Activated naive CD8-positive, alpha-beta T cell (primary cell): Measurements from ENCODE around the gene ADAMTS1.
"Not testable (repeated sequence)": the region's sequence is repeated elsewhere in the genome, so short reads cannot be mapped to it uniquely, and the experiment has no call there.

Experiments
- H3K27ac Mint-ChIP-seq: one replicate; pipeline ENCODE4 v1.8.0; 2021; ENCODE audit warnings: mixed read lengths
- H3K27me3 Mint-ChIP-seq: one replicate; pipeline ENCODE4 v1.8.0; 2021; ENCODE audit warnings: mixed read lengths
- H3K36me3 Mint-ChIP-seq: one replicate; pipeline ENCODE4 v1.8.0; 2021; ENCODE audit warnings: mixed read lengths
- H3K4me1 Mint-ChIP-seq: one replicate; pipeline ENCODE4 v1.8.0; 2021; ENCODE audit warnings: low read depth, mixed read lengths
- H3K4me3 Mint-ChIP-seq: one replicate; pipeline ENCODE4 v1.8.0; 2021; ENCODE audit warnings: mild to moderate bottlenecking, mixed read lengths
- H3K9me3 Mint-ChIP-seq: one replicate; pipeline ENCODE4 v1.8.0; 2021; ENCODE audit warnings: low read depth, mixed read lengths

ADAMTS1 gene

DNA sequence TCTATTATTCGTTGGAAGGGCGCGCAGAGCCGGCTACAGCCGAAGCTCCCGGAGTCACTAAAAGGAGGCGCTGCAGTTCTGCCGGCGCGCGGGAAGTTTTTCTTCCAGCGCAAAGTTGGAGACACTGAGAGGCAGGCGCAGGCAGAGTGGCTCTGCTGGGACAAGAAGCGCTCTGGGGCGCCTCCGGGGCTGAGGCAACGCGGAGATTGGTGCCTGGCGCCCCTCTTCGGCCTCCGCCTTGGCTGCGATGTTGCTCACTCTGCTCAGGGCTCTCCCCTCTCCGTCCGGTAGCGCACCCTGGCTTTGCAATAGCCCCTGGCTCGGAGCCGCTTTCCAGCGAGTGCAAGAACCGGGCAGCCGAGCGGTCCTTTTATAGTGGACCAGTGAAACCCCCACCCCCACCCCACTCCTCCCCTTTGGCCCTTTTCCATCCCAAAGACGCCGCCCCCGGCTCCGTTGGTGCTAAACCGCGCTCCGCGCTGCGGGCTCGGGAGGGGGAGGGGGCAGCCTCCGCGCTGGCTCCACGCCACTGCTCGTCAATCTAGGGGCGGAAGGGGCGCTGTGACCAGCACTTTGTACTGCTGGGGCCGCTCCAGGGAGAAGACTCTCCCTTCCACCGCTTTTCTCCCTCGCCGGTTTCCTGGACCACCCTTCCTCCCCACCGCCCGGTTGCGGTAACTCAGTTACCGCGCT, at the start of gene ADAMTS1:
Gene ADAMTS1, minus strand, starts transcription at position 344 of the 693 bp plus-strand sequence. CDS start 455 bp downstream, outside the sequence.
- H3K4me3 Mint-ChIP-seq: peak within 1 kb of the TSS; percentile 82
- H3K9me3 Mint-ChIP-seq: no peaks in the 10 kb centered on the region
- peaks cover 63% of the 10 kb centered on the region for H3K27me3 Mint-ChIP-seq
- no peak within 1 kb of the TSS for H3K27ac Mint-ChIP-seq
- no peaks in the 10 kb centered on the region for H3K36me3 Mint-ChIP-seq
- H3K4me1 Mint-ChIP-seq: peaks cover 26% of the 10 kb centered on the region

GRCh38 chr21:26892151-26892550, 46.9 kb upstream of the ADAMTS1 start:
- Mint-ChIP-seq H3K4me1 (no peaks in the 10 kb centered on the region), H3K4me3 (no peak overlapping the region), H3K27ac (no peak overlapping the region), H3K36me3 (no peaks in the 10 kb centered on the region), H3K27me3 (peaks cover 1% of the 10 kb centered on the region), H3K9me3 (no peaks in the 10 kb centered on the region)

DNA sequence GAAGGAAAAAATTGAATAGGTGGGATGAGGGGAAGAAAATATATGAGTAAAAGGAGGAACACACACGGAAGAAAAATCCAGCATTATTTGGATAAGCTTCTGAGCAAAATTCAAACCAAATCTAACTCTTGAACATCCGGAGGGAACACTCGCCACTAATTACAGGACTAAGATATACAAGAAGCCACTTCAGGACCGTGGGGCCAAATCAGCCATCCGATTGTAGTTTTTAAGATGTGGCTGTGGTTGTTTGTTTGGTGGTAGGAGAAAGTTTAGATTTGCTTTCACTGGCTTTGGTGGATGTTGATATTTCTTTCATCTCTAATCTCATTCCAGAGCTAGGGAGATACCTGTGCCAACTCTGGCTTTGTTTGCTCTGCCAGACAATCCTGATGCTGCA, 43.7 kb upstream of the ADAMTS1 start:
- Mint-ChIP-seq H3K4me1 (no peaks in the 10 kb centered on the region), H3K9me3 (no peaks in the 10 kb centered on the region), H3K27me3 (no peaks in the 10 kb centered on the region), H3K36me3 (no peaks in the 10 kb centered on the region), H3K4me3 (no peak overlapping the region), H3K27ac (no peak overlapping the region)

- H3K4me3 Mint-ChIP-seq: no peak overlapping the region
- no peaks in the 10 kb centered on the region for H3K36me3 Mint-ChIP-seq
- H3K4me1 Mint-ChIP-seq: no peaks in the 10 kb centered on the region
- H3K9me3 Mint-ChIP-seq: no peaks in the 10 kb centered on the region
- no peaks in the 10 kb centered on the region for H3K27me3 Mint-ChIP-seq
- H3K27ac Mint-ChIP-seq: no peak overlapping the region
These were observed 43.0 kb upstream of the ADAMTS1 start for GRCh38 chr21:26888256-26888655.

DNA sequence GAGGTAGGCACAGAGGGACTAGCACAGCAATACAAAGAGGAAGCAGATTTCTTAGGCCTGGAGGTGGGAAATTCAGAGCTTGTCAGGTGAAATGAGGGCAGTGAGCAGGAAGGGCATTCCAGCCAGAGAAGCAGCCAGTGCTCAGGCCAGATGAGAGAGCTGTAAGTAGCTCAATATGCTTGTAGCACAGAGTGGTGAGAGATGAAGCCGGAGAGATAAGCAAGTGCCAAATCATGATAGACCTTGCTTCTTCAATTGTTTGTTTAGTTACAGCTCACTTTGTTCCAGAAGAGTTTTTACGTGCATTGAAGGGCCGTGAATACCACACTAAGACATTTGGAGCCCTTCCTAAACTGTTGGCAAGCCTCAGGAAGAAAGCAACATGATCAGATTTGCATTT, 42.0 kb upstream of the ADAMTS1 start:
- H3K4me1 Mint-ChIP-seq: no peaks in the 10 kb centered on the region
- no peak overlapping the region for H3K4me3 Mint-ChIP-seq
- H3K27ac Mint-ChIP-seq: no peak overlapping the region
- H3K36me3 Mint-ChIP-seq: no peaks in the 10 kb centered on the region
- no peaks in the 10 kb centered on the region for H3K27me3 Mint-ChIP-seq
- no peaks in the 10 kb centered on the region for H3K9me3 Mint-ChIP-seq

GRCh38 chr21:26884436-26884835, 39.2 kb upstream of the ADAMTS1 start:
- no peaks in the 10 kb centered on the region for H3K36me3 Mint-ChIP-seq
- H3K4me1 Mint-ChIP-seq: no peaks in the 10 kb centered on the region
- H3K9me3 Mint-ChIP-seq: no peaks in the 10 kb centered on the region
- peaks cover 1% of the 10 kb centered on the region for H3K27me3 Mint-ChIP-seq
- no peak overlapping the region for H3K27ac Mint-ChIP-seq
- no peak overlapping the region for H3K4me3 Mint-ChIP-seq

DNA sequence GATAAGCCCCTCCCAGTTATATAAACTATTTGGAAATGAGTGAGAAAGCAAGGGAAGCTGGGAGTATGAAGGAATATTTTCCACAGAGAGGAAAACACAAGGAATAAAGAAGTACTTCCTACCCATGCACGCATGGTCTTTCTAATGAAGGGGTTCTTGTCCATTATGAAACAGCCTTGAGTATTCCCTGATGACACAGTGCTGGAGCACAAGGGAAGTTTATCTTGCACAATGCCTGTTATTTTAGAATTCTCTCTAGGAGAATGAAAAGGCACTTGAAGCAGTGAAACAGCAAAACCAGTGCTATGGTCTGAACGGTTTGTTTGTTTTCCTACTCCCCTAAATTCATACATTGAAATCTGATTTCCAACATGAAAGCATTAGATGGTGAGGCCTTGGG, 38.6 kb upstream of the ADAMTS1 start:
- Mint-ChIP-seq H3K27me3 (peaks cover 1% of the 10 kb centered on the region), H3K27ac (no peak overlapping the region), H3K4me1 (no peaks in the 10 kb centered on the region), H3K9me3 (no peaks in the 10 kb centered on the region), H3K4me3 (no peak overlapping the region), H3K36me3 (no peaks in the 10 kb centered on the region)

GRCh38 chr21:26881504-26882228, 36.5 kb upstream of the ADAMTS1 start:
- Mint-ChIP-seq H3K36me3 (no peaks in the 10 kb centered on the region), H3K27ac (no peak overlapping the region), H3K4me1 (no peaks in the 10 kb centered on the region), H3K27me3 (peaks cover 1% of the 10 kb centered on the region), H3K9me3 (no peaks in the 10 kb centered on the region), H3K4me3 (no peak overlapping the region)

DNA sequence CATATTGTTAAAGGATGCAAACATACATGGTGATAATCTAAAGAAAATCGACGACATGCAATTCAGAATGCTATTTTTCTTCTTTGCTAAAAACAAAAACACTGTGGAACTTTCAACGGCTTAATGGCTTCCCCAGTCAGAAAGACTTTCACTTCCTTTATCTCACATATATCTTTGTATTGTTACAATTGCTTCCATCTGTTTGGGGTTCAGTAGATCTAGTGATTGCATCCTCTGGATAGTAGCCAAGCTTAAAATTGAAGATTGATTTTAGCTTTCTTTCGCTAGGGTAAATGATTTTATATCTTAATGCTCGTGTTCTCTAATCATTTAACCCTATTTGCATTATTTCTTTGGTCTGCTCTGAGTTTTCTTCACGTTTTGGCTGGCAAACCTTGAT, 31.8 kb upstream of the ADAMTS1 start:
- no peaks in the 10 kb centered on the region for H3K36me3 Mint-ChIP-seq
- H3K4me3 Mint-ChIP-seq: no peak overlapping the region
- H3K27ac Mint-ChIP-seq: no peak overlapping the region
- H3K9me3 Mint-ChIP-seq: peaks cover 3% of the 10 kb centered on the region
- peaks cover 4% of the 10 kb centered on the region for H3K27me3 Mint-ChIP-seq
- no peaks in the 10 kb centered on the region for H3K4me1 Mint-ChIP-seq

DNA sequence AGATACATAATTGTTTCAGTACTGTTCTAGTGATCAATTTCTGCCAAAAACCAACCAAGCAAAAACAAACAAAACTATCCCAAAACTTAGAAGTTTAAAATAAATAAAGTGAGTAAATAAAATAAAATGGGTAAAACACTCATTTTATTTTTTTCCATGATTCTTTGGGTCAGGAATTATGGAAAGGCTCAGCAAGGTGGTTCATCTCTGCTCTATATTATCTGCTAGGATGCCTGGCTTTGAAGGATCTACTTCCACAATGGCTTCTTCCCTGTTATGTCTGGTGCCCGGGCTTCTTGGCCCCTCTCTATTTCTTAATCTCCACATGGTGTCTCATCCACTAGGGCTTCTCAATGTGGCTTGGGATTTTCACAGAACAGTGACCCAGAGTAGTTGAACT, 29.1 kb upstream of the ADAMTS1 start:
- Mint-ChIP-seq H3K36me3 (no peaks in the 10 kb centered on the region), H3K9me3 (peaks cover 3% of the 10 kb centered on the region), H3K27ac (no peak overlapping the region), H3K4me1 (no peaks in the 10 kb centered on the region), H3K27me3 (peaks cover 3% of the 10 kb centered on the region), H3K4me3 (no peak overlapping the region)

DNA sequence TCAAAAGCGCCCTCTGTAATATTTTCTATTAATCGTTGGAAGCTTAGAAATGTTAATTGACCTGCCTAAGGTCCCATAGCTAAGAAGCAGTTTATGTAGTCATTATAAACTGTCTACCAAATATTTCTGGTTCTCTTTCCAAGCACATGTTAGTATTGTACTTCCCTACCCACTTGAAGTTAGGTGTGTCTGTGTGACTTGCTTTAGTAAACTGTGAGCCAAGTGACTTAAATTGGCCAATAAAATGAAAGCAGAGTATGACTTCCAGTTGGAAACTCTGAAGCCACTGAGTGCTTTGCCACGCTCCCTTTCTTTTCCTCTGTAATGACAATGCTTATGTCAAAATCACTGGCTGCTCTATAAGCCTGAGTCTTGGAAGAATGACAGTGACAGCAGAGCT, 20.6 kb upstream of the ADAMTS1 start:
- H3K4me1 Mint-ChIP-seq: no peaks in the 10 kb centered on the region
- no peaks in the 10 kb centered on the region for H3K36me3 Mint-ChIP-seq
- H3K9me3 Mint-ChIP-seq: no peaks in the 10 kb centered on the region
- H3K4me3 Mint-ChIP-seq: no peak overlapping the region
- no peaks in the 10 kb centered on the region for H3K27me3 Mint-ChIP-seq
- no peak overlapping the region for H3K27ac Mint-ChIP-seq

- not testable (repeated sequence) for H3K36me3 Mint-ChIP-seq, H3K27me3 Mint-ChIP-seq, H3K9me3 Mint-ChIP-seq, H3K4me1 Mint-ChIP-seq, H3K27ac Mint-ChIP-seq, H3K4me3 Mint-ChIP-seq
These were observed 11.7 kb upstream of the ADAMTS1 start for GRCh38 chr21:26856871-26857350.

DNA sequence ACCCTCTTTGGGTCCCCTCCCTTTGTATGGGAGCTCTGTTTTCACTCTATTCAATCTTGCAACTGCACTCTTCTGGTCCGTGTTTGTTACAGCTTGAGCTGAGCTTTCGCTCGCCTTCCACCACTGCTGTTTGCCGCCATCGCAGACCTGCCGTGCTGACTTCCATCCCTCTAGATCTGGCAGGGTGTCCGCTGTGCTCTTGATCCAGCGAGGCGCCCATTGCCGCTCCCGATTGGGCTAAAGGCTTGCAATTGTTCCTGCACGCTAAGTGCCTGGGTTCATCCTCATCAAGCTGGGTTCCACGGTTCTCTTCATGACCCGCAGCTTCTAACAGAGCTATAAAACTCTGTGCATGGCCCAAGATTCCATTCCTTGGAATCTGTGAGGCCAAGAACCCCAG, 9.5 kb upstream of the ADAMTS1 start:
- not testable (repeated sequence) for H3K36me3 Mint-ChIP-seq, H3K9me3 Mint-ChIP-seq, H3K27ac Mint-ChIP-seq, H3K4me3 Mint-ChIP-seq, H3K4me1 Mint-ChIP-seq
- H3K27me3 Mint-ChIP-seq: peaks cover 14% of the 10 kb centered on the region

GRCh38 chr21:26852423-26852822, 7.2 kb upstream of the ADAMTS1 start:
- no peaks in the 10 kb centered on the region for H3K36me3 Mint-ChIP-seq
- H3K4me3 Mint-ChIP-seq: no peak overlapping the region
- no peaks in the 10 kb centered on the region for H3K4me1 Mint-ChIP-seq
- peaks cover 28% of the 10 kb centered on the region for H3K27me3 Mint-ChIP-seq
- H3K9me3 Mint-ChIP-seq: no peaks in the 10 kb centered on the region
- no peak overlapping the region for H3K27ac Mint-ChIP-seq

DNA sequence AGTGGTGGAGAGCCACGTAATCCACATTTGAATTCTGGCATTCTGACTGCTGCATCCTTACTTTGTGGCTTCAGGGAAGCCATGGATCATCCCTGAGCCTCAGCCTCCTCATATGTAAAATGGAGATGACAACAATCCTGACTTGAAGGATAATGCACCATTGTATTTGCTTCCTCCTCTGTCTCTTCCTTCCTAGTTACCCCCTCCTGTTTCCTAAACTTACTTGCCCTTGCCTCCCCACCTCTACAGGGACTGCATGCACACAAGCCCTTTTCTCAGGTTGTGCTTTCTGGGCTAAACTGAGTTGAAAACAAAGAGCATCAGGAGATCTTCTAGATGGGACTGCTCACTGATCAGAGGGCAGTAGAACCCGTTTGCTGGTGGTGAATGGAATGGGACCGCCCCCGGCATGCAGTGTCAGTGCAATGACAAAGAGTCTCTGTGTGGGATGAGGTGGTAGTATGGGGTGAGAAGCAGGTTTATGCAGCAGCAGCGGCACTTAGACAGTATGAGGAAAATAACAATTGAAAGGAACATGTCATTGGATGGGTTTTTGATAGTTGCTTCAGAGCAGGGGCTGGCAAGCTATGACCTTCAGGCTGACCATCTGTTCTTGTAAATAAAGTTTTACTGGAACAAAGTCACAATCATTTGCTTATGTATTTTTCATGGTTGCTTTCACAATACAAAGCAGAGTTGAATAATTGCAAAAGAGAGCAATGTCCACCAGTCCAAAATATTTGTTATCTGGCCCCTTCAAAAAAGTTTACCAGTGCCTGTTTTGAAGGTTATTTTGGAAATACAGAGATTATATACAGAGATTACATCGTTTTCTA, 6.1 kb upstream of the ADAMTS1 start:
- no peaks in the 10 kb centered on the region for H3K9me3 Mint-ChIP-seq
- H3K27ac Mint-ChIP-seq: no peak overlapping the region
- no peak overlapping the region for H3K4me3 Mint-ChIP-seq
- peaks cover 38% of the 10 kb centered on the region for H3K27me3 Mint-ChIP-seq
- H3K36me3 Mint-ChIP-seq: no peaks in the 10 kb centered on the region
- peaks cover 9% of the 10 kb centered on the region for H3K4me1 Mint-ChIP-seq
